Measurements from ENCODE around the gene MFNG.

MFNG gene

DNA sequence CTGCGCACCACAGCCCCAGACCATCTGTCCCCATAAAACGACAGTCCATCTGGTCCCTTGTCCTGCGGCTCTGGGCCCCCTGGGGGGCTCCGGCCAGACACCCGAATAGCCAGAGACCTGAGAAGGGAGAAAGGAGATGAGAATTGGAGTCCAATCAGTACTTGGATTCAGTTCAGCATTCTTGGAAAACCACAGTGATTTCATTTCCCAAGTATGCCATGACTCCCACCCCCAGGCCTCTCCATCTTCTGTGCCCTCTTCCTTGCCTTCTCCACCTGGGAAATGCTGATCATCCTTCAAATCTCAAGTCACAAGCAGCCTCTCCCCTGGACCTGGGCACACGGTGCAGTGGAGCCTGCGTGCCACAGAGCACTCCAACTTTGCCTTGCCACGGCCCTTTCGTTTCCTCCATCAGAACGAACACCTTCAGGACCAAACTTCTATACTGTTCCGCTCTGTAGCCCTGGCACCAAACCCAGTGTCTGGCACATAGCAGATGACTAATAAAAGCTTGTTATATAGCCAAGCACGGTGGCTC is 10.9 kb upstream of the MFNG start:
- in situ Hi-C loops (cut with HindIII; ENCODE audit: low sequenced_read_pairs), result no loop called here

DNA sequence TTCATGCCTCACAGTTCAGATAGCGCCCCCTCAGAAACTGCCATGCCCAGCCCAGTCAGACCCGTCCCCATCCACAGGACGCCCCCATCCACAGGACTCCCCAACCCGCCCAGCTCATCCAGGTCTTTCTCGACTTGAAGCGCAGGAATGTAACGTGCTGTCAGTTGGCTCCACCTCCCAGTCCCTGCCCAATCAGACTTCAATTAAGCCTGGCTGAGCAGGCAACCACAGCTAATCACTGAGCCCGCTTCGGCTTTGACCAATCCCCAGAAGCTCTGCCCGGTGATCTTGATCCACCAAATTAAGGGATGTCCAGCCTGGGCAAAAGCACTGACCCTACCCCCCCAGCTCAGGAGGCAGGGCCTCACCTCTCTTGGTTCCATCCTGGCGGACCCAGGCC is 10.5 kb upstream of the MFNG start:
- in situ Hi-C loops (cut with HindIII; ENCODE audit: low sequenced_read_pairs), result no loop called here

DNA sequence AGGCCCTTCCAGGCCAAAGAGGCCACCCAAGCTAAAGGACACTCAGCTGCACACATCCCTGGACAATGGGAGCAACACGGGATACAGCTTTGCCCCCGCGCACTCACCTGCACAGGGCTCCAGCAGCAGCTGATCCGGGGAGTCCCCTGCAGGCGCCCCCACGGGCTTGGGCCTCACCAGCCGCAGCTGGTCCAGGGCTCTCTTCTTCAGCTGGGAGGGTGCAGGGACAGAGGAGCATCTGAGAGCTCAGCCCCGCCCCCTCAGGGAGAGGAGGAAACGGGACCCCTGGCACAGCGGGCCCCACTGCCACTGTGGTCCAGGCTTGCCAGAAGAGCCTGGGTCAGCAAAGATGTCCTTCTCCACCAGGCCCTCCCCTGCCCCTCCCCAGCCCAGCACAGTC is 7.8 kb upstream of the MFNG start:
- in situ Hi-C loops (cut with HindIII; ENCODE audit: low sequenced_read_pairs), result no loop called here

DNA sequence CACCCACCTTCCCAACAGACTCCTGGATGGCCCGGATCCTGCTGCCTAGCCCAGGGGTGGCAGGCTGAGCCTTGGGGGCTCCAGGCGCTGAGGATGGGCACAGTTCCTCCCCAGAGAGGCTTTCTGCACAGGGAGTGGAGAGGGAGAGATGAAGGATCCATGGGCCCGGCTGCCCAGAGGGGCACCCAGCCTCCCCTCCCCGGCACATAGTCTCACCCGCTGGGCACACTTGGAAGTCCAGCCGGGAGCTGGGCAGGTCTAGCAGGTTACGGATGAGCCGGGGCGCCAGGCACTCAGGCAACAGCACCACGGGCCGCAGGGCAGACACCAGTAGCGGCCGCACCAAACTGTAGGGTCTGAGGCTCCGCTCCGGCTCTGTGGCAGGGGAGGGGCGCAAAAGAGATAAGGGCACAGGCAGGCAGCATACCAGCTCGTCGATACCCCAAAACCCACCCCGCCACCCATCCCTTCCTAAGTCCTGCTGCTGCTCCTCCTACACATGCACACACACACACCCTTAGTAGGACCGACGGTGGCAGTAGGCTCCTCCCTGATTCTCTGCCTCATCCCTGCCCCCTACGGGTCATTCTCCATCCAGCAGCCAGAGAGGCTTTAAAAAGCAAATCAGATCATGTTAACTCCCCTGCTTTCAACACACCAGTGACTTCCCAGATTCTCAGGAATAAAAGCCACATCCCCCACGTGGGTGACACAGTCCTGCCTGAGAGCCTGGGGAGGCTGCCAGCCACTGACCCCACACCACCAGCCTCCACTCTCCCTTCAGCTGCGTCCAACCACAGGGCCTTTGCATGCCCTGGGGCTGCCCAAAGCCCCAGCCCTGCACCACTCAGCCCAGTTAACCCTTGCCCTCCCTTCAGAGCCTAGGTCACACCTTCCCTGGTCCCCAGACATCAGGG is 6.5 kb upstream of the MFNG start:
- in situ Hi-C loops (cut with HindIII; ENCODE audit: low sequenced_read_pairs), result no loop called here

DNA sequence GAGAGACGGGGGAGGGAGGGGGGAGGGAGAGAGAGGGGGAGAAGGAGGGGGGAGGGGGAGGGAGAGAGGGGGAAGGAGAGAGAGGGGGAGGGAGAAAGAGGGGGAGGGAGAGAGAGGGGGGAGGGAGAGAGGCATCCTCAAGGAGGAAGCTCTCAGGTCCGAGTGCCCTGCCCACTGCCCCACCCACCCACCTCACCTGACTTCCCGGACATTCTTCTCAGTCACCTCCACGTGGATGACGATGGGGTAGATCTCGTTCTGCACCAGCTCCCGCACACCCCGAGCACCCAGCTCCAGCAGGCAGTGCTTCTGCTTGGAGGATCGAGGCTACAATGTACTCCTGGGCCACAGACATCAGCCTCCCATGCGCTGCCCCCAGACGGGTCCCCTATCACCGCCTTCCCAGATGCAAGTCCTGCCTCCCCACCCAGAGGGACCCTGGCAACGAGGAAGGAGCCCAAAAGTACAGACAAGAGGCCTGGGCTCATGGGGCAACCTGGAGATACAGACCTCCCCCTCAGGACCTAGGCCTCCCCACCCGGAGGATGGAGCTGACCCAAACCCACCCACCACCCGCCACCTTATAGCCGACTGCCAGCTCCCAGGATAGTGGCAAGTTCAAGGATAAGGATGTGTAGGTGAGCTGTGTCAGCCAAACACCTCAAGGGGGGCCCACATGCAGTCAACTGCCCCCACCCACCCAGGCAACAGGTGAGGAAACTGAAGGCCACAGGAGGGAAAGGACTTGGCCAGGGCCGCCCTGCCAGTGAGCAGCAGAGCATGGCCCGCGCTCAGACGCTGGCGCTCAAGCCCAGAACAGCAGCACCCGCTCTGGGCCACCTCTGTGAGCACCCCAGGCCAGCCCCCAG is 5.6 kb upstream of the MFNG start:
- in situ Hi-C loops (cut with HindIII; ENCODE audit: low sequenced_read_pairs), result no loop called here

DNA sequence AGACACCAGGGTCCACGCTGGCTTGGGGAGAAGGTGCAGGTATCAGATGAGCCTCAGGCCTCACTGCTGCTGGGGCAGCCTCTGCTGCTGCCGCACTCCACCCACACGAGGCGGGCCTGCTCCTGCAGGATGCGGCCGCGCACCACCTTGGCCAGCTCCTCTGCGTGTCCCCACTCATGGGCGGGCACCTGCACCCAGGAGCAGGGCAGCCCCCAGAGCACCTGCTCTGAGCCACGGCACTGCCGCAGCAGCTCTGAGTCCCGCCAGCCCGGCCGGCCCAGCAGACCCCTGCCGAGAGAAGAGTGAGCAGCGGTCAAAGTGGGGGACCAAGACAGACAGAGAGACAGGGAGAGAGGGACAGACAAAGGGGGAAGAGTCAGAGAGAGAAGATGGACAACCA is 4.9 kb upstream of the MFNG start:
- in situ Hi-C loops (cut with HindIII; ENCODE audit: low sequenced_read_pairs), result no loop called here

DNA sequence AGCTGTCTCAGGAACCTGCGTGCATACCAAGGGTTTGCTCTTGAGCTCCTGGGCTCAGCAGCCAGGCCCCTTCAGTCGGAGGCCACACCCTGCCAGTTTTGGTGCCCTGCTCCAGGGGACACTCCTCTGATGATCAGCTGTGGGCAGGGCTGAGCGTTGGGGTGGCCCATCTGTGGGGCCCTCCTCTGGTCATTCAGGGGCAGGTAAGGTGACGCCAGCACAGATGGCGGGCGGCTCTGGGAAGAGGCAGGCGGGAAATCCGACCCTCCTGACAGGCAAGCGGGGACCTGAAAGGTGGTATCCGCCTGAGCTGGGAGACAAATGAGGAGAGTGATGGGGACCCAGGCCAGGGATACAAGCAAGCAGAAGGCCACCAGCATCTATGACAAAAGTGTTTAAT is 3.8 kb upstream of the MFNG start:
- in situ Hi-C loops (cut with HindIII; ENCODE audit: low sequenced_read_pairs), result no loop called here

DNA sequence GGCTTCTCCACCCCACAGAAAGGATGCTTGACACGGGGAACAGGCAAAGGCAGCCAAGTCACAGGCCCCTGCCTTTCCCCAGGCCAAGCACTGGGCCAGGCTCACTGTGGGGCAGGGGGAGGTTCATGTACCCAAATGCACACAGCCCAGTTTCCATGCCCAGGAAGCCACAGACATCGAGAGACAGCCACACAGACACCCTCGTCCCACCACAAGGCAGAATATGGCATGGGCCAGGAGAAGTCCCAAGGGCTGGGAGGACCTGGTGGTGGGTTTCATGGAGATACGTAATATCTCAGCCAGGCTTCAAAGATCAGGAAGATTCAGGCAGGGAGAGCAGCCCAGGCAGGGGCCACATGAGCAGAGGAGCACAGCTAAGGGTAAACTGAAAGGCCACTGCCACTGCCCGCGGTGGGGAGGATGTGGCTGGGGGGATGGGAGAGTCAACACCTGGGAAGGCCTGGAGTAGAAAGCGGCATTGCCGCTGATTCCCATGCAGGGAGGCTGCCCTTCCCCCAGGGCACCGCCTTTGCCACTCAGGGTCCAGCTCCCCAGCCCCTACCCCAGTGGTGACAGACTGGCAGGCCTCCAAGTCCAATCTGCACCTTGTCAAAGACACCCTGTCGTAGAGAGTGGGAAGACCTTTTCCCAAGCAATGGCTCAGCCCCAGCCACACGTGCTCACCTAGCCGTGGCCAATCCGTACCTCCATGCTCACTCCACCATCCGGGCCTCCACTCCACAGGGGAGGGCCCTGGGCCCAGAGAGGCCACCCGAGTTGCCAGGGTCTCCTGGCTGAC is 2.4 kb upstream of the MFNG start:
- in situ Hi-C loops (cut with HindIII; ENCODE audit: low sequenced_read_pairs), result no loop called here

DNA sequence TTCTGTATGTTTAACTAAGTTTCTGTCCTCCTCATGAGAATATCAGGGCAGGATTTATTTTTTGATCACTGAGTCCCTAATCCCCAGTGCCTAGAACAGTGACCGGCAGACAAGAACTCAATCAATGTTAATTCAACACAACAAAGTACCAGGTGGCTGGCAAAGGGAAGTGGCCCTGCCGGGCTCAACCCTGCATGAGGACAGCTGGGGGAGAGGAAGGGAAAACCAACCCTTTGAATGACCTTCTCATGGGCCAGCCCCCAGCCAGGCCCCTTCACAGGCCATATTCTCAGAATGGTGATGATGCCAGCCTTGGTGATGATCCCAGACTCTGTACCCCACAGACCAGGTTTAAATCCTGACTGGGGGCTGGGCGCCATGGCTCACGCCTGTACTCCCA is 1.4 kb upstream of the MFNG start:
- in situ Hi-C loops (cut with HindIII; ENCODE audit: low sequenced_read_pairs), result no loop called here

DNA sequence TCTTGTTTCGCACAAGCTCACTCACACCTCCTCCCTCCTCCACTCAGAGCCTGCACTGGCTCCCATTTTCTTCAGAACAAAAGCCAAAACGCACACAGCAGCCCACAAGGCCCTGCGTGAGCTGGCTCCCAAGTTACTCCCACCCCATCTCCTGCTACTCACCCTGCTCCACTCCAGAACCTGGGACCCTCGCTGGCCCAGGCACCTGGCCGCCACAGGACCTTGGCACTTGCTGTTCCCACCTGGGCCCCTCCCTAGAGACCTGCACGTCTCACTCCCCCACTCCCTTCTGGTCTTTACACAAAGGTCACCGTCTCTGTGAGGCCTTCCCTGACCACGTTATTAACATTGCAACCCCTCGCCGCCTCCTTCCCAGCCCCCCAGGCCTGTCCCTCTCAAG is 945 bp upstream of the MFNG start:
- in situ Hi-C loops (cut with HindIII; ENCODE audit: low sequenced_read_pairs), result no loop called here

DNA sequence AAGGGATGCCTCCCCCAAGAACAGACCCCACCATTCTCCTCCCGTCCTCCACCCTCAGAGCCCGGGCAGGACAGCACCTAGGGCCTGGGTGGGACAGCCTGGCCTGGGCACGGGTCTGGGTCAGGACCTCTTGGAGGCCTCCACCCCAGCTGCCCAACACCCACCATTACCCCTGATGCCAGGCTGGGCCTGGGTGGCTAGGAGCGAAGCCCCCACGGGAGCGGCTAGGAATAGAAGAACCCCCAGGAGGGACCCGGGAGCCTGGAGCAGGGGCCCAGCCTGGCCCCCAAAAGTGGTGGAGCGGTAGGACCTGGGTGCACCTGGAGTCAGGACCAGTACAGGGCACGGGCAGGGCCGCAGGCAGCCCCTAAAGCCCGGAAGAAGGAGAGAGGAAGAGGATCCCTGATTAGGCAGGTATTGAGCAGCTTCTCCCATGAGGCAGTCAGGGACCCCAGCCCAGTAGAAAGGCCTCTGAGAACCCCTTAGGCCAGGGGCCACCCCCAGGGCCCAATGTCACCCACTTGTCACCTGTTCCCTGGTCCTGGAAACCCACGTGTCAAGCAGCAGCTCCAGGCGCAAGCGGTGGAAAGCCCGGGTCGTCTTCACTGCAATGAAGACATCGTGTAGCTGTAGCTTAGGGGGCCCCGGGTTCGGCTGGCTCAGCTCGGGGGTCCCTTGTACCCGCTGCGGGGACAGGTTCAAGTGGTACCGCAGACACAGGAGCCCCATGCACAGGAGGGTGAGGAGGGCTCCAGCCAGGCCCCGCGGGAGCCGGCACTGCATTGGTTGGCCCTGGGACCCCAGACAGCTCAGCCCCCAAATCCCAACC is 575 bp downstream of the MFNG start:
- in situ Hi-C loops (cut with HindIII; ENCODE audit: low sequenced_read_pairs), result no loop called here

DNA sequence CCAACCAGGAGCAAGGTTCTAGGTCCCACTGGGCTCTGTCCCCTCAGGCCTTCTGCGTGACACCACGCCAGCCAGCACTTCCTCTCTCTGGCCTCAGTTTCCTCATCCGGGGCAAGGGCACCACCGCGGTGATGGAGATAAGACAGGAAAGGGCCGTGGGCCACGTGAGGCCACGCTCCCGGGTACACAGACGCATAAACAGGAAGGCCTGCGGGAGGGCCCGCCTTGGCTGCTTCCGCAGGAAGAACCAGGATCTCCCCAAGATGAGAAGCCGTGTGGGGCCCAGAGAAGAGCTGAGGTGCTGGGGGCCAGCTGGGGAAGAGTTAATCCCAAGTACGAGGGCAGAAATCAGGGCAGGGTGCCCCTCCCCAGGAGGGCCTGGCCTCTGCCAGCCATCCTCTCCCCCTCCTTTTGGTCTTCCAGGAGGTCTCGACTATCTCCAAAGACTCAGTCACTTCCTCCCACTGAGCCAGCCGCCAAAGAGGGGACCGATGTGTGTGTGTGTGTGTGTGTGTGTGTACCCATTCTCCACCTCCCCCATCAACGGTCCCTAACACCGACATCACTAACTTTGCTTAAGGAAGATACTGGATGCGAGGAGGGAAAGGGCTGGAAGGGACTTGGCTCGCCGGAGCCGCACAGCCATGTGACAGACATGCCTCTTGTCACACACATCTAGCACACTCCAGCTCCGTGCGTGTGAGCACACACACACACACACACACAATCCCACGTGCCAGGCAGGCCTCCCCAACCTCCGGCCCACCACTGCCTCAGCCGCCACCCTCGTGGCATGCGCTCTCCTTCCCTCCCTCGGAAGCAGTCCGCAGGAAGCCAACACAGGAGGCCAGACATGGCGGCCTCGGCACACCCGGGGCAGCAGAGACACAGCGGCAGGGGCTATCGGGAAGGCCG is 1.4 kb downstream of the MFNG start:
- in situ Hi-C loops (cut with HindIII; ENCODE audit: low sequenced_read_pairs), result no loop called here

DNA sequence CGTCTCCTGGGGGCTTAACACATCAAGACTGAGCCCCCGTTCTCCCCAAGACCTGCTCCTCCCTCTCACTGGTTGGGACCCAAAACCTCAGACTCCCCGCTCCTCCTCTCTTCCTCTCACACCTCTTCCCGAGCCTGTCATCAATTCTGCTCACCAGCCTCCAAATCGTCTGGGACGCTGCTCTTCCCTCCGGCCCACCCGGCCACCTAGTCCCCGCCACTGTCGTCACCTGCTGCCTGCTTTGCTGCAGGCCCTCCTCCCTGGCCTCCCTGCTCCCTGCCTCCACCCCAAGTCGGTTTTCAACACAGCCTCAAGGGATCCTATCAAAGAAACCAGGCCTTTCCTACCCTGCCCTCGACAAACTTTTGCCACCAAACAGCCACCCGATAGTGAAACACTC is 3.1 kb downstream of the MFNG start:
- in situ Hi-C loops (cut with HindIII; ENCODE audit: low sequenced_read_pairs), result no loop called here

DNA sequence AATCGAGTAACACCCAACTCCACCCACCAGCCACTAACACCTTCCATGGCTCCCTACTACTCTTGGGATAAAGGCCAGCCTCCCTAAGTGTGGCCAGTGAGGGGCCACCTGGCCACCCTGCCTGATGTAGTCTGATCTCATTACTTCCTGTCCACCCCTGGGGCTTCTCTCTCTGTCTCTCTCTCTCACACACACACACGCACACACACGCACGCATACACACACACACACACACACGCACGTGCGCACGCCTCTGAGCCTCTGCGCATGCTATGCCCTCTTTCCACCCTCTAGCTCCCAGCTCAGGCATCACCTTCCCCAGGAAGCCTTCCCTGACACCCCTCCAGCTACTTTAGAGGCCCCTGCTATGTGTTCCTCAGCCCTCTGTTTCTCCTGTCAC is 3.9 kb downstream of the MFNG start:
- in situ Hi-C loops (cut with HindIII; ENCODE audit: low sequenced_read_pairs), result no loop called here

DNA sequence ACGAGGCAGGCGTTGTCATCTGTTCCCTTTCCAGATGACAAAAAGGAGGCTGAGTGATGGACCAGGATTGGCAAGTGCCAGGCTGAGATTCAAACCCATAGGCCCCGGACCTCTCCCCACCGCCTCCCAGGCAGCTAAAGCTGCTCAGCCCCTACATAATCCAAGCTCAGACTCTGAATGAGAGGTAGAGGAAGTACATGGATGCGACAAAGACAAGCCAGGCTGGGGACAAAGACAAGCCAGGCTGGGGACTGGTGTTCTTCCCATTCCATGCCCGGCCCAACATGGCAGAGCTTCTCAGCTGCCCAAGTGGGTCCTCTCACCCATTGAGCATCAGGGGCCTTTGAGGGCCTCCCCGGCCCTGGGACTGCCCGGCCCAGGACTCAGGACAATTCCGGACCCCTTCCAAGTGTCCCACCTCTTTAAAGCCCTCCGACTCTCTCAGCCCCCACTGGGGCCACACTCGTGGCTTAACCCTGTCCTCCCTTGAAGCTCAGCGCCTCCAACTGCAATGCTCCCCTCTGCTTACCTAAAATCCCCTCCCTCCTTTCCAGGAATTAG is 4.8 kb downstream of the MFNG start:
- in situ Hi-C loops (cut with HindIII; ENCODE audit: low sequenced_read_pairs), result no loop called here

DNA sequence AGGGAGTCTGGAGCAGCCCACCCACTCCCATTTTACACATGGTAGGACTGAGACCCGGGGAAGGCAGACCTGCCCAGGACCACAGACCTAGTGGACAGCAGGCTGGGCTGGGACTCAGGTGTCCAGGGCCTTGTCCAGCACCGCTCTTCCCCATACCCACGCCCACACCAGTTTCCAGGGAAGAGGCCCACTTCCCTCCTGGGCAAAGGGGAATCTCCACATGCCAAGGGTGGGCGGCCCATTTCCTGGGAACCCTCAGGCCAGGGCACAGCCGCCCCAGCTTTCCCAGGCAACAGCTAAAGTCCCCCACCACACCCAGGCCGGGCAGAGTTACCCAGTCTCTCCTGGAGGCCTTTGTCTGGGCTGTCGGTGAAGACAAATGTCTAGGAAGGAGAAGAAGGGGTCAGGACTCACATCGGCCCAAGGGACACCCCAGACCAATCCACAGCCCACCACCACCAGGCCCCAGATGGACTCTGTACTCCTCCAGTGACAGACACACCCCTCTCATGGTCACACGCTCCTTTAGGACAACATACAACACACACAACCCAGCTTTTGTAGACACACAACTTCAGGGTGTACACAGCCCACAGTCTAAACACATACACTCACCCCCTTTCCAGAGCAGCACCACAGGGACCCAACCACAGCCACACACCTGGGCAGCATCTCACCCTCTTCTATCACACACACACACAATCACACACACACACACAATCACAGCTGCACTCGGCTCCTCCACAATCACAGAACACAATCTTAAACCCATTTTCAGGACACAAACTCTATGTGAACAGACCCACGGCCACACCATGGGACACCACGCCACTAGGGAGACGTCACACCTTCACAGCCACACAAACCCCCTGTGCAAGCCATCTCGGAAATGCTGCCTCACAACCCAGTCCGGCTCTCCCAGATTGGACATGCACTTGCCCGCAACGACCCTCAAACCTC is 5.5 kb downstream of the MFNG start:
- in situ Hi-C loops (cut with HindIII; ENCODE audit: low sequenced_read_pairs), result no loop called here

DNA sequence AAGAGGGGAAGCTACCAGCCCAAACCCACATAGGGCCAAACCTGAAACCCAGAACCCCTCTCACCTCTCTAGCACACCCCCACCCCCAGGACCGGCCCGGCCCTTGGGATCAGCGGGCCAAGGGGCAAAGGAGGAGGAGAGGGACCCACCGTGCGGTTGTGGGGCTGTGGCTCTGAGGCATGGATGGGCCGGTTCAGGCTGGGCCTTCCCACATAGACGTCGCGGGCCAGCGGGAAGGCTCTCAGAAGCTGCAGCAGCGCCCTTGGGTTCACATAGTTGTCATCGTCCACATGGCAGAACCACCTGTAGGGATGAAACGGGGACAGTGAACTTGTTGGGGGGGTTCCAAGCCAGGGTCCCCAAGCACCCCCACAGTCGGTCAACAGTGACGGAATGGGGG is 7.0 kb downstream of the MFNG start:
- in situ Hi-C loops (cut with HindIII; ENCODE audit: low sequenced_read_pairs), result no loop called here

Measured in DLD1 (cell line).